ENCODE data around the gene SUMF1. TPM values are rescaled to one million over a fixed set of nuclear protein-coding genes. Genes with fewer than 3 reads are reported as not detected.

Gene SUMF1
- total RNA-seq, 2 donors from 2014 or later: 18.4 to 18.6 TPM

- no peak overlapping the region for H3K4me3 Mint-ChIP-seq
- WGBS, 2 experiments (ENCODE audit: insufficient coverage in 1 of 2, insufficient read length in 1 of 2): 92 to 98% methylated on average over 7 to 9 of the region's 9 CpGs
- peaks cover 25% of the 10 kb centered on the region for H3K4me1 Mint-ChIP-seq
- DNase-seq: no peak
- Histone ChIP-seq H3K9me3 (ENCODE audit: control insufficient read depth, low read length) (no peaks in the 10 kb centered on the region), H3K27ac (ENCODE audit: low read depth, low read length) (no peak overlapping the region), H3K36me3 (ENCODE audit: control insufficient read depth, insufficient read depth, low read length) (no peaks in the 10 kb centered on the region), H3K27me3 (ENCODE audit: control insufficient read depth, insufficient read depth, low read length, poor library complexity, severe bottlenecking) (no peaks in the 10 kb centered on the region), H3K4me3 (ENCODE audit: low read length) (peak overlapping the region; percentile 21), H3K9ac (ENCODE audit: extremely low read depth, low read length, poor library complexity, severe bottlenecking) (no peak overlapping the region), H3K4me1 (ENCODE audit: control insufficient read depth, insufficient read depth, low read length) (no peaks in the 10 kb centered on the region)
- no peaks in the 10 kb centered on the region for H3K9me3 Mint-ChIP-seq
- TF ChIP-seq, protein P1, sequence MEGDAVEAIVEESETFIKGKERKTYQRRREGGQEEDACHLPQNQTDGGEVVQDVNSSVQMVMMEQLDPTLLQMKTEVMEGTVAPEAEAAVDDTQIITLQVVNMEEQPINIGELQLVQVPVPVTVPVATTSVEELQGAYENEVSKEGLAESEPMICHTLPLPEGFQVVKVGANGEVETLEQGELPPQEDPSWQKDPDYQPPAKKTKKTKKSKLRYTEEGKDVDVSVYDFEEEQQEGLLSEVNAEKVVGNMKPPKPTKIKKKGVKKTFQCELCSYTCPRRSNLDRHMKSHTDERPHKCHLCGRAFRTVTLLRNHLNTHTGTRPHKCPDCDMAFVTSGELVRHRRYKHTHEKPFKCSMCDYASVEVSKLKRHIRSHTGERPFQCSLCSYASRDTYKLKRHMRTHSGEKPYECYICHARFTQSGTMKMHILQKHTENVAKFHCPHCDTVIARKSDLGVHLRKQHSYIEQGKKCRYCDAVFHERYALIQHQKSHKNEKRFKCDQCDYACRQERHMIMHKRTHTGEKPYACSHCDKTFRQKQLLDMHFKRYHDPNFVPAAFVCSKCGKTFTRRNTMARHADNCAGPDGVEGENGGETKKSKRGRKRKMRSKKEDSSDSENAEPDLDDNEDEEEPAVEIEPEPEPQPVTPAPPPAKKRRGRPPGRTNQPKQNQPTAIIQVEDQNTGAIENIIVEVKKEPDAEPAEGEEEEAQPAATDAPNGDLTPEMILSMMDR (conservative IDR thresholded peaks at IDR 0.05): no peak
- H3K27me3 Mint-ChIP-seq (ENCODE audit: insufficient read depth): no peaks in the 10 kb centered on the region
- no peak overlapping the region for H3K27ac Mint-ChIP-seq
- no peaks in the 10 kb centered on the region for H3K36me3 Mint-ChIP-seq (ENCODE audit: low read depth)
Observed at GRCh38 chr3:4501927-4502326, 34.9 kb upstream of the SUMF1 start.

- Histone ChIP-seq H3K9me3 (ENCODE audit: control insufficient read depth, low read length) (no peaks in the 10 kb centered on the region), H3K27ac (ENCODE audit: low read depth, low read length) (no peak overlapping the region), H3K4me3 (ENCODE audit: low read length) (peak overlapping the region; percentile 21), H3K36me3 (ENCODE audit: control insufficient read depth, insufficient read depth, low read length) (no peaks in the 10 kb centered on the region), H3K27me3 (ENCODE audit: control insufficient read depth, insufficient read depth, low read length, poor library complexity, severe bottlenecking) (no peaks in the 10 kb centered on the region), H3K9ac (ENCODE audit: extremely low read depth, low read length, poor library complexity, severe bottlenecking) (no peak overlapping the region), H3K4me1 (ENCODE audit: control insufficient read depth, insufficient read depth, low read length) (no peaks in the 10 kb centered on the region)
- no peak for DNase-seq
- TF ChIP-seq, protein P1 (conservative IDR thresholded peaks at IDR 0.05): no peak
- Mint-ChIP-seq H3K27me3 (ENCODE audit: insufficient read depth) (peaks cover 5% of the 10 kb centered on the region), H3K27ac (no peak overlapping the region), H3K36me3 (ENCODE audit: low read depth) (no peaks in the 10 kb centered on the region), H3K9me3 (no peaks in the 10 kb centered on the region), H3K4me3 (no peak overlapping the region), H3K4me1 (peaks cover 25% of the 10 kb centered on the region)
- WGBS, 2 experiments (ENCODE audit: insufficient coverage in 1 of 2, insufficient read length in 1 of 2): 93 to 94% methylated on average over 3 of the region's 3 CpGs
Observed at GRCh38 chr3:4501437-4501836, 34.4 kb upstream of the SUMF1 start.

DNA sequence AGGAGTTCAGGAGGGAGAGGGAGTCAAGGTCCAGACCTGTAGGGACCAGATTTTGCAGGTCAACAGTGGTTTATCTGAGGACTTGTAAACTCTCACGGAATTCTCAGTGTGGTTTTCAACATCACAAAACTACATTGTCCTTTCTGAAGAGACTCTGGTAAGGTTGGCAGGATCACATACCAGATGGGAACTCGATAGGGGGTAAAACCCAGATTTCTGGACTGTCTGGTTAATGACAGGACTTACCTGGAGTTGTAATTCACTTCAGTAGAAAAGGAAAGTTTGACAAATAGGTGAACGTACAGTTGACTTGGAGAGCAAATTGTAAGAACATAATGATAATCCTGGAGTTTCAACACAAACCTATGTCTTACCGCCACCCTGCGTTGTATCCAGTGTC is 31.4 kb upstream of the SUMF1 start:
- Histone ChIP-seq H3K4me1 (ENCODE audit: control insufficient read depth, insufficient read depth, low read length) (no peaks in the 10 kb centered on the region), H3K27ac (ENCODE audit: low read depth, low read length) (no peak overlapping the region), H3K27me3 (ENCODE audit: control insufficient read depth, insufficient read depth, low read length, poor library complexity, severe bottlenecking) (peaks cover 23% of the 10 kb centered on the region), H3K36me3 (ENCODE audit: control insufficient read depth, insufficient read depth, low read length) (no peaks in the 10 kb centered on the region), H3K4me3 (ENCODE audit: low read length) (no peak overlapping the region), H3K9me3 (ENCODE audit: control insufficient read depth, low read length) (no peaks in the 10 kb centered on the region), H3K9ac (ENCODE audit: extremely low read depth, low read length, poor library complexity, severe bottlenecking) (no peak overlapping the region)
- Mint-ChIP-seq H3K9me3 (no peaks in the 10 kb centered on the region), H3K4me1 (peaks cover 22% of the 10 kb centered on the region), H3K27ac (no peak overlapping the region), H3K36me3 (ENCODE audit: low read depth) (no peaks in the 10 kb centered on the region), H3K4me3 (no peak overlapping the region), H3K27me3 (ENCODE audit: insufficient read depth) (peaks cover 32% of the 10 kb centered on the region)
- WGBS, 2 experiments (ENCODE audit: insufficient coverage in 1 of 2, insufficient read length in 1 of 2): 90 to 95% methylated on average over 4 to 5 of the region's 5 CpGs
- TF ChIP-seq, protein P1 (conservative IDR thresholded peaks at IDR 0.05): no peak
- no peak for DNase-seq

Measured in endodermal cell (in vitro differentiated cells).